Type B pancreatic cell (in vitro differentiated cells): ENCODE measurements around the gene DEPDC5. TPM values are rescaled to one million over a fixed set of nuclear protein-coding genes. Genes with fewer than 3 reads are reported as not detected.

ENCODE experiments used
- DNase-seq: peaks from one replicate; pipeline ENCODE4 v3.0.0; 2021; ENCODE audit warnings: mixed read lengths; ENCODE audit not compliant: unreplicated experiment; ENCODE audit errors: extremely low spot score
- H3K27ac Mint-ChIP-seq: 2 replicates; pipeline ENCODE4 v1.8.0; 2021; ENCODE audit warnings: mild to moderate bottlenecking, mixed read lengths
- H3K27me3 Mint-ChIP-seq: 2 replicates; pipeline ENCODE4 v1.8.0; 2021; ENCODE audit warnings: mixed read lengths
- H3K36me3 Mint-ChIP-seq: 2 replicates; pipeline ENCODE4 v1.8.0; 2021; ENCODE audit warnings: mixed read lengths
- H3K4me1 Mint-ChIP-seq: one replicate; pipeline ENCODE4 v1.8.0; 2021; ENCODE audit warnings: mixed read lengths; ENCODE audit not compliant: unreplicated experiment
- H3K4me3 Mint-ChIP-seq: 2 replicates; pipeline ENCODE4 v1.8.0; 2021; ENCODE audit warnings: mild to moderate bottlenecking, mixed read lengths
- H3K9me3 Mint-ChIP-seq: 2 replicates; pipeline ENCODE4 v1.8.0; 2021; ENCODE audit warnings: mixed read lengths
- total RNA-seq: library from RNA; stranded (reverse); gene quantifications from 2 replicates; pipeline ENCODE4 v1.2.1, GENCODE V29; 2021; ENCODE audit warnings: low replicate concordance
- TF ChIP-seq, protein P1 (sequence below): fragments of 200-600 bp; sonication (generic); conservative IDR thresholded peaks from 2 replicates; pipeline ENCODE4 v1.5.0; 2021; ENCODE audit warnings: antibody characterized with exemption, mild to moderate bottlenecking

DEPDC5 gene
- total RNA-seq, 1 donor from 2014 or later: 40.6 TPM

DNA sequence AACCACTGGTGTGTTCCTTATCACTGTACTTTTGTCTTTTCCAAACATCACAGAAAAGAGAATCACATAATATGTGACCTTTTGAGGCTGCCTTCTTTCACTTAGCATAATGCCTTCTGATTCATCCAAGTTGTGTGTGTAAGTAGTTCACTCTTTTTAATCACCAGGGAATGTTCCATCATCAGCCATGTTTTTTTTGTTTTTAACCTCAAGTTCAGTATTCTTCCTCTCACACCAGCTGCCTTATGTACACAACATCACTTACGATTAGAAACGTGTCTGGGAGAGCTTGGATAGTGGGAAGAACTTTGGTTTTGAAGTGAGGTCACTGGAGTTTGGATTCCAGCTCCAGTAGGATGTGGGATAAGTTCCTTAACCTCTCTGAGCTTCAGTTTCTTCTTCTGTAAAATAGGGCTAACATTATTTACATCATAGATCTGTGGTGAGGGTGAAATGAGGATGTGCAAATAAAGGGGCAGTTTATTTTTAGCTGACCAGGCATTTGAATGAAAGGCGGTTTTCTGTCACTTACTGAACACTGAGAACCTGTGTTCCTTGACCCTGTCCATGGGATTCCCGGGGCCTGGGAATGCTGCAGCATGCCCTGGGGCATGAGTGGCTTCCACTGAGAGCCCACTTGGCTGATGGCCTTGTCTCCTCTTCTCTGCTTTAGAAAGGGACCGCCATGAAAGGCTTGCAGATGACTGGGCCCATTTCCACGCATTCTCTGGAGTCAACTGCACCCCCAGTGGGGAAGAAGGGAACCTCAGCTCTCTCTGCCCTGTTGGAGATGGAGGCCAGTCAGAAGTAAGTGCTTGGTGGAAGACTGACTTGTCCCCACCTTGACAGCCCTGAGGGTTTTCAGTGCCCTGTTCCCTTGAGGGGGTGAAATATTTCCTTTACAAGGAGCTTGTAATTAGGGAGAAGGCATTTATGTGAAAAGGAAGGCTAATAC, 92.6 kb downstream of the DEPDC5 start:
- Mint-ChIP-seq H3K4me3 (no peak overlapping the region), H3K4me1 (no peaks in the 10 kb centered on the region), H3K27me3 (no peaks in the 10 kb centered on the region), H3K27ac (no peak overlapping the region), H3K36me3 (peaks cover 42% of the 10 kb centered on the region), H3K9me3 (no peaks in the 10 kb centered on the region)
- no peak for DNase-seq
- TF ChIP-seq, protein P1, sequence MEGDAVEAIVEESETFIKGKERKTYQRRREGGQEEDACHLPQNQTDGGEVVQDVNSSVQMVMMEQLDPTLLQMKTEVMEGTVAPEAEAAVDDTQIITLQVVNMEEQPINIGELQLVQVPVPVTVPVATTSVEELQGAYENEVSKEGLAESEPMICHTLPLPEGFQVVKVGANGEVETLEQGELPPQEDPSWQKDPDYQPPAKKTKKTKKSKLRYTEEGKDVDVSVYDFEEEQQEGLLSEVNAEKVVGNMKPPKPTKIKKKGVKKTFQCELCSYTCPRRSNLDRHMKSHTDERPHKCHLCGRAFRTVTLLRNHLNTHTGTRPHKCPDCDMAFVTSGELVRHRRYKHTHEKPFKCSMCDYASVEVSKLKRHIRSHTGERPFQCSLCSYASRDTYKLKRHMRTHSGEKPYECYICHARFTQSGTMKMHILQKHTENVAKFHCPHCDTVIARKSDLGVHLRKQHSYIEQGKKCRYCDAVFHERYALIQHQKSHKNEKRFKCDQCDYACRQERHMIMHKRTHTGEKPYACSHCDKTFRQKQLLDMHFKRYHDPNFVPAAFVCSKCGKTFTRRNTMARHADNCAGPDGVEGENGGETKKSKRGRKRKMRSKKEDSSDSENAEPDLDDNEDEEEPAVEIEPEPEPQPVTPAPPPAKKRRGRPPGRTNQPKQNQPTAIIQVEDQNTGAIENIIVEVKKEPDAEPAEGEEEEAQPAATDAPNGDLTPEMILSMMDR: peak; percentile 64

DNA sequence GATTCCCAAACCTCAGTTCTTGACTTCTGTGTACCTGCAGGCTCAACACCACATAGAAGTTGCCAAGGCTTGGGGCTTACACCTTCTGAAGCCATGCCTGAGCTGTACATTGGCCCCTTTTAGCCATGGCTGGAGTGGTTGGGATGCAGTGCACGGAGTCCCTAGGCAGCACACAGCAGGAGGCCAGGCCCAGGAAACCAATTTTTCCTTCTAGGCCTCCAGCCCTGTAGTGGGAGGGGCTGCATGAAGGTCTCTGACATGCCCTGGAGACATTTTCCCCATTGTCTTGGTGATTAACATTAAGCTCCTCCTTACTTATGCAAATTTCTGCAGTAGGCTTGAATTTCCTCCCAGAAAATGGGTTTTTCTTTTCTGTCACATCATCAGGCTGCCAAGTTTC, 94.6 kb downstream of the DEPDC5 start:
- Mint-ChIP-seq H3K27me3 (no peaks in the 10 kb centered on the region), H3K4me3 (no peak overlapping the region), H3K36me3 (peaks cover 34% of the 10 kb centered on the region), H3K9me3 (no peaks in the 10 kb centered on the region), H3K4me1 (no peaks in the 10 kb centered on the region), H3K27ac (no peak overlapping the region)
- DNase-seq: no peak
- TF ChIP-seq, protein P1: no peak

DNA sequence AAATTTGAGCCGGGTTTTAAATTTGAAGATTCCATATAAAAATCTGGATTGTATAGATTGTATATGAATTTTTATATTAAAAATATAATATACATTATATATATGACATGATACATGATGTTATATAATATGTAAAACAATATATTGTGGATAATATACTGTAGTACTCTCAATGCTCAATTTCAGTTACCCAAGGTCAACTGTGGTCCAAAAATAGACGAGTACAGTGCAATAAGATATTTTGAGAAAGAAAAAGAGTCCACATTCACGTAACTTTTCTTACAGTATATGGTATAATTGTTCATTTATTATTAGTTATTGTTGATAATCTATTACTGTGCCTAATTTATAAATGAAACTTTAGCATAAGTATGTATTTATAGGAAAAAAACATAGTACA, 96.3 kb downstream of the DEPDC5 start:
- DNase-seq: no peak
- Mint-ChIP-seq H3K4me1 (no peaks in the 10 kb centered on the region), H3K4me3 (no peak overlapping the region), H3K27ac (no peak overlapping the region), H3K36me3 (peaks cover 29% of the 10 kb centered on the region), H3K27me3 (no peaks in the 10 kb centered on the region), H3K9me3 (no peaks in the 10 kb centered on the region)
- TF ChIP-seq, protein P1: no peak

DNA sequence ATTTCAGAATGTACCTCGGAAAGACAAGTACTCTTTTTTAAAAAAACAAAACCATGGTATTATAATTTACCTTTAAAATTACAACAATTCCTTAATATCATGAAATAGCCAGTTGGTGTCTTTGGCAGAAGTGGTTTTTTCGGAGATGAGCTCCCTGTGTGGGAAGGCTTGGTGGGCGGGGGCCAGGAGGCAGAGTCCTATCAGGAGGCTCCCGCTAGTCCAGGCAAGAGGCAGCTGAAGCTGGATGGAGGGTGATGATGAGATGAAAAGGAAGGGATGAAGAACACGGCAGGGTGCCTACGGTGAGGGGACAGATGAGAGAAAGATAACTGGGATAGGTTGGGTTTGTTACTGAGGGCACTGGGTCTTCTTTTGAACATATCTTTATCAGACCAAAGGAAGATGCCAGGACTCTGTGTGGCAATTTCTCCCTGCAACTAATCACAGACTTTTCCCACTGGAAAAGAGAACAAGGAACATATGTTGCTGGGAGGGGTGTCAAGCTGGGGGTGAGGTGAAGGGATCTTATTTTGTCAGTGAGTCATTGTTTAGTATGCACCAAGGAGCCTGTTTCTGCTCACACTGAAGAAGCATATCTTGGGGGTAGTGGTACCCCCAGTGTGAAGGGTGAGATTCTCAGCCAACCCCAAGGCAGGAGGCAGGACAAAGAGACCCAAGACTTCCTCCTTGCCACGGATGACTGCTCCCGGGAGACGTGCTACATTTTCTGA, 99.0 kb downstream of the DEPDC5 start:
- no peak overlapping the region for H3K27ac Mint-ChIP-seq
- TF ChIP-seq, protein P1: no peak
- no peaks in the 10 kb centered on the region for H3K27me3 Mint-ChIP-seq
- peaks cover 17% of the 10 kb centered on the region for H3K36me3 Mint-ChIP-seq
- peaks cover 6% of the 10 kb centered on the region for H3K4me1 Mint-ChIP-seq
- DNase-seq: no peak
- no peaks in the 10 kb centered on the region for H3K9me3 Mint-ChIP-seq
- H3K4me3 Mint-ChIP-seq: no peak overlapping the region

DNA sequence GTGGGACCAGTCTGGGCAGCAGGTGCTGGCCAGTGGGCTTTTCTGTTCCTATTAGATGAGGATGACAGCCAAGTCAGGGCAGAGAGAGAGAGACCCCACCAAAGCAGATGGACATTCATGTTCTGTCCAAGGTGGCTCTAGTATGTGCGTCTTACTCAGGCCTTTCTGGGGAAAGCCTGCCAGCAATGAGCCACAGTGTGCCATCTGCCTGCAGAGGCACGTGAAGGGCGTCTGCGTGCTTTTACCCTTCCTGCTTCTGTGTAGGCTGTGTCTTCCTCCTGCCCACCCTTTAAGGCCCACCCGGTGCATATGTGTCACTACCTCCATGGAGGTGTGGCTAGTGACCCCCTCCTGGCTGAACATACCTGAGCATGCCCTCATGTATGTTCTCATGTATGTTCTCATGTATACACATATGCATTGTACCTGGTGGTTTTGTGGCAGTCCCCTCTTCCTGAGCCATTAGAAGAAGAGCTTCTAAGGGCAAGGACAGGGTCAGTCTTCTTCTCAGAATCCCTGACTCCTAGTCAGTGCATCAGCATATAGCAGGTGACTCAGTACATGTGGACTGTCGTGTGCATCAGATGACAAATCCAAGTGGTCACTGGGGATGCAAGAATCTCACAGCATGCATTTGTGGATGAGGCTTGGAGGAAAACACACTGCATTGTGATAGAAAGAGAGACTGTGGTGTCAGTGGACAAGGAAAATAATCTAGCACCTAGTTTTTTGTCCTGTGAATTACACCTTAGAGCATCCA, 100.1 kb downstream of the DEPDC5 start:
- Mint-ChIP-seq H3K36me3 (peaks cover 12% of the 10 kb centered on the region), H3K9me3 (no peaks in the 10 kb centered on the region), H3K4me1 (peaks cover 6% of the 10 kb centered on the region), H3K27me3 (no peaks in the 10 kb centered on the region), H3K27ac (no peak overlapping the region), H3K4me3 (no peak overlapping the region)
- no peak for DNase-seq
- TF ChIP-seq, protein P1: no peak
